ENCODE measurements around the gene MAN2B1. TPM values are rescaled to one million over a fixed set of nuclear protein-coding genes. Genes with fewer than 3 reads are reported as not detected.
"Not testable (repeated sequence)": the region's sequence is repeated elsewhere in the genome, so short reads cannot be mapped to it uniquely, and the experiment has no call there.

Gene MAN2B1
- total and polyA plus RNA-seq, 7 experiments from 2014 or later, result 40.6 to 215 (median 122) TPM

DNA sequence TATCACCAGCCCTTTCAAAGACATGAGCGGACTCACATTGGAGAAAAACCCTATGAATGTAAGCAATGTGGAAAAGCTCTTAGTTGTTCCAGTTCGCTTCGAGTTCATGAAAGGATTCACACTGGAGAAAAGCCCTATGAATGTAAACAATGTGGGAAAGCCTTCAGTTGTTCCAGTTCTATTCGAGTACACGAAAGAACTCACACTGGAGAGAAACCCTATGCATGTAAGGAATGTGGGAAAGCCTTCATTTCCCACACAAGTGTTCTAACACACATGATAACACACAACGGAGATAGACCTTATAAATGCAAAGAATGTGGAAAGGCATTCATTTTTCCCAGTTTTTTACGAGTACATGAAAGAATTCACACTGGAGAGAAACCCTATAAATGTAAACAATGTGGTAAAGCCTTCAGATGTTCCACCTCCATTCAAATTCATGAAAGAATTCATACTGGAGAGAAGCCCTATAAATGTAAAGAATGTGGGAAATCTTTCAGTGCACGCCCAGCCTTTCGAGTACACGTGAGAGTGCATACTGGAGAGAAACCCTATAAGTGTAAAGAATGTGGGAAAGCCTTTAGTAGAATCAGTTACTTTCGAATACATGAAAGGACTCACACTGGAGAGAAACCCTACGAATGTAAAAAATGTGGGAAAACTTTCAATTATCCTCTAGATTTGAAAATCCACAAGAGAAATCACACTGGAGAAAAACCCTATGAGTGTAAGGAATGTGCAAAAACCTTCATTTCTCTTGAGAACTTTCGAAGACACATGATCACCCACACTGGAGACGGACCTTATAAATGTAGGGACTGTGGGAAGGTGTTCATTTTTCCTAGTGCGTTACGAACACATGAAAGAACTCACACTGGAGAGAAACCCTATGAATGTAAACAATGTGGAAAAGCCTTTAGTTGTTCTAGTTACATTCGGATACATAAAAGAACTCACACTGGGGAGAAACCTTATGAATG is 38.2 kb downstream of the MAN2B1 start:
- Mint-ChIP-seq H3K4me3 (no peak overlapping the region), H3K27me3 (no peaks in the 10 kb centered on the region), H3K4me1 (peaks cover 0 to 5% (median 4%) of the 10 kb centered on the region in 7 donors), H3K9me3 (peaks cover 0 to 31% (median 8%) of the 10 kb centered on the region in 11 donors), H3K27ac (no peak overlapping the region), H3K36me3 (peaks cover 16 to 76% (median 37%) of the 10 kb centered on the region in 5 donors)
- Histone ChIP-seq H3K36me3 (ENCODE audit: control insufficient read depth in 2 of 3, insufficient read depth in 3 of 3, low read length in 3 of 3) (peaks cover 25 to 54% (median 32%) of the 10 kb centered on the region in 3 experiments), H3K27ac (ENCODE audit: low read depth, low read length) (no peak overlapping the region), H3K4me3 (ENCODE audit: low read length) (no peak overlapping the region), H3K4me1 (ENCODE audit: control insufficient read depth in 2 of 2, insufficient read depth in 2 of 2, low read length in 2 of 2) (no peaks in the 10 kb centered on the region), H3K9me3 (ENCODE audit: control insufficient read depth in 2 of 3, low read length in 3 of 3) (peaks cover 0 to 24% (median 9%) of the 10 kb centered on the region in 3 experiments), H3K27me3 (ENCODE audit: control insufficient read depth in 2 of 2, insufficient read depth in 2 of 2, low read length in 2 of 2) (no peaks in the 10 kb centered on the region)
- DNase-seq, result no peak
- ChIA-PET POLR2A (no interaction called here), CTCF (interaction anchor here (1.7 kb wide), 1 partner anchor 12 kb away, joined by 6 read pairs; no protein-coding TSS in a partner anchor)
- ATAC-seq, result no peak
- intact Hi-C loops (cut with micrococcal nuclease), result no loop called here

DNA sequence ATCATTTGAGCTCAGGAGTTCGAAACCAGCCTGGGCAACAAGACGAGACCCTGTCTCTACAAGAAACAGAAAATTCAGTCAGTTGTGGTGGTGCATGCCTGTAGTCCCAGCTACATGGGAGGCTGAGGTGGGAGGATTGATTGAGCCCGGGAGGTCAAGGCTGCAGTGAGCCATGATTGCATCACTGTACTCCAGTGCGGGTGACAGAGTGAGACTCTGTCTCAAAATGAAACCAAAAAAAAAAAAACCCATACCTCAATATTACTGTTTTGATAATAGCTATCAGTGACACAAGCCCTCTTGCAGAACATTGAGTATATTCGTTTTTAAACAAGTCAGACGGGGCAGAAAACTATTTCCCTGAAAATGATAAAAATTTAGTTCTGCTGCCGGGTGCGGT is 39.6 kb downstream of the MAN2B1 start:
- Mint-ChIP-seq H3K27ac (peak overlapping the region in 1 of 9 donors; percentile 14), H3K4me3 (no peak overlapping the region), H3K36me3 (peaks cover 16 to 76% (median 34%) of the 10 kb centered on the region in 5 donors), H3K9me3 (peaks cover 0 to 33% (median 8%) of the 10 kb centered on the region in 11 donors), H3K27me3 (no peaks in the 10 kb centered on the region), H3K4me1 (peaks cover 0 to 8% (median 5%) of the 10 kb centered on the region in 7 donors)
- H3K4me1 ChIP-seq (ENCODE audit: control insufficient read depth in 2 of 2, insufficient read depth in 2 of 2, low read length in 2 of 2), result no peaks in the 10 kb centered on the region
- intact Hi-C loops (cut with micrococcal nuclease), result no loop called here
- ATAC-seq, result no peak
- DNase-seq, result no peak
- H3K9me3 ChIP-seq (ENCODE audit: control insufficient read depth in 2 of 3, low read length in 3 of 3), result peaks cover 0 to 24% (median 9%) of the 10 kb centered on the region in 3 experiments
- CTCF ChIA-PET, result interaction anchor here (1.7 kb wide), 1 partner anchor 13 kb away, joined by 6 read pairs; no protein-coding TSS in a partner anchor
- H3K27ac ChIP-seq (ENCODE audit: low read depth, low read length), result no peak overlapping the region
- H3K36me3 ChIP-seq (ENCODE audit: control insufficient read depth in 2 of 3, insufficient read depth in 3 of 3, low read length in 3 of 3), result peaks cover 25 to 54% (median 32%) of the 10 kb centered on the region in 3 experiments
- H3K27me3 ChIP-seq (ENCODE audit: control insufficient read depth in 2 of 2, insufficient read depth in 2 of 2, low read length in 2 of 2), result no peaks in the 10 kb centered on the region
- no peak overlapping the region for H3K4me3 ChIP-seq (ENCODE audit: low read length)
- POLR2A ChIA-PET, result interaction anchor here (1.4 kb wide), 1 partner anchor 14 kb away, joined by 4 read pairs; no protein-coding TSS in a partner anchor

DNA sequence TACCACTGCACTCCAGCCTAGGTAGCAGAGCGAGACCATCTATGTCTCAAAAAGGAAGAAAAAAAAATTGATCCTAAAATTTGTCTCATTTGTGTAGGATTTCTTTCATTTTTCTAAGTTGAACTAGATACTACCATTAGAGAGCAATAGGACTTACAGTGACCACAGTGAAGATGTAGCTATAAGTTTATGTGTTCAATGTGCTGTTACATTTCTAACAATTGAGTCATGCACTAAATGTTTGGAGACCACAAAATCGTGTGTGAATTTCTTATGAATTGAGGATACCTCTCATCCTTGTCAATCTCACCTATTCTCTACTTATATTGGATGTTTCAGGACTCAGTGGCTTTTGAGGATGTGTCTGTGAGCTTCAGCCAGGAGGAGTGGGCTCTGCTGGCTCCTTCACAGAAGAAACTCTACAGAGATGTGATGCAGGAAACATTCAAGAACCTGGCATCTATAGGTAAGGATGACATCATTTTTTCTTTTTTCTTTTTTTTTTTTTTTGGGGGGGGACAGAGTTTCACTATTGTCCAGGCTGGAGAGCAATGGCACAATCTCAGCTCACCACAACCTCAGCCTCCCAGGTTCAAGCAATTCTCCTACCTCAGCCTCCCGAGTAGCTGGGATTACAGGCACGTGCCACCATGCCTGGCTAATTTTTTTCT is 43.0 kb downstream of the MAN2B1 start:
- Mint-ChIP-seq H3K4me3 (no peak overlapping the region), H3K9me3 (peaks cover 0 to 18% (median 7%) of the 10 kb centered on the region in 11 donors), H3K27me3 (no peaks in the 10 kb centered on the region), H3K36me3 (peaks cover 8 to 65% (median 19%) of the 10 kb centered on the region in 5 donors), H3K27ac (peak overlapping the region in 1 of 9 donors; percentile 30), H3K4me1 (peaks cover 5 to 25% (median 14%) of the 10 kb centered on the region in 7 donors)
- ATAC-seq, result no peak
- H3K36me3 ChIP-seq (ENCODE audit: control insufficient read depth in 2 of 3, insufficient read depth in 3 of 3, low read length in 3 of 3), result peaks cover 21 to 41% (median 24%) of the 10 kb centered on the region in 3 experiments
- H3K4me3 ChIP-seq (ENCODE audit: low read length), result no peak overlapping the region
- H3K27ac ChIP-seq (ENCODE audit: low read depth, low read length), result no peak overlapping the region
- H3K4me1 ChIP-seq (ENCODE audit: control insufficient read depth in 2 of 2, insufficient read depth in 2 of 2, low read length in 2 of 2), result peaks cover 3 to 6% of the 10 kb centered on the region in 2 donors
- no peak for DNase-seq
- intact Hi-C loops (cut with micrococcal nuclease), result no loop called here
- H3K27me3 ChIP-seq (ENCODE audit: control insufficient read depth in 2 of 2, insufficient read depth in 2 of 2, low read length in 2 of 2), result no peaks in the 10 kb centered on the region
- ChIA-PET POLR2A (interaction anchor here (0.5 to 1.4 kb wide), 4 partner anchors 9 to 45 kb away, joined by 3 to 4 read pairs (median 3); a partner anchor contains a TSS), CTCF (interaction anchor here (0.7 to 1.1 kb wide), 3 partner anchors 10 to 46 kb away, joined by 3 to 6 read pairs (median 3); a partner anchor contains a TSS)
- peaks cover 0 to 18% (median 9%) of the 10 kb centered on the region in 3 experiments for H3K9me3 ChIP-seq (ENCODE audit: control insufficient read depth in 2 of 3, low read length in 3 of 3)

DNA sequence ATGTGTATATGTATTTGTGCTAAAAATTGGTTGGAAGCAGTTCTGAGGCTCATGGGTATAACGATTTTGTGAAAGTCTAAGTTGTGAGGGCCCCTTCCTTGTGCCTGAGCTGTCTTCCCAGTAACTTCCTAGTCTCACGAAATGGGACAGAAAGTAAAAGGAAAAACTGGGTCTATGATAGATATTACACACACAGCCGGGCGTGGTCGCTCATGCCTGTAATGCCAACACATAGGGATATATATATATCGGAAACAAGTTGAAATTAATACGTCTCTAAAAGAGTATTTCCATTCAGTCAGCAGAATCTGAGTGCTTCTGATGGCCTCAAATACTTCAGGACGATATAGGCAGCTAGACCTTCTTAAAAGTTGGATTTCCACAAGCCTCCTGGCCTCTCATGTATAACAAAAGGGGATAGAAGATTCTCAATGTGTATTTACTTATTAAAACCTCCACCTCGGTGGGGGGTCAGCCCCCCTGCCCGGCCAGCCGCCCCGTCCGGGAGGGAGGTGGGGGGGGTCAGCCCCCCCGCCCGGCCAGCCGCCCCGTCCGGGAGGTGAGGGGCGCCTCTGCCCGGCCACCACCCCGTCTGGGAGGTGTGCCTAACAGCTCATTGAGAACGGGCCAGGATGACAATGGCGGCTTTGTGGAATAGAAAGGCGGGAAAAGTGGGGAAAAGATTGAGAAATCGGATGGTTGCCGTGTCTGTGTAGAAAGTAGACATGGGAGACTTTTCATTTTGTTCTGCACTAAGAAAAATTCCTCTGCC is 45.1 kb downstream of the MAN2B1 start:
- H3K9me3 ChIP-seq (ENCODE audit: control insufficient read depth in 2 of 3, low read length in 3 of 3); H3K4me3 Mint-ChIP-seq; H3K27me3 Mint-ChIP-seq; POLR2A ChIA-PET; H3K4me3 ChIP-seq (ENCODE audit: low read length); DNase-seq; intact Hi-C loops (cut with micrococcal nuclease); CTCF ChIA-PET; ATAC-seq; H3K27ac ChIP-seq (ENCODE audit: low read depth, low read length); H3K9me3 Mint-ChIP-seq; H3K27me3 ChIP-seq (ENCODE audit: control insufficient read depth in 2 of 2, insufficient read depth in 2 of 2, low read length in 2 of 2); H3K4me1 ChIP-seq (ENCODE audit: control insufficient read depth in 2 of 2, insufficient read depth in 2 of 2, low read length in 2 of 2): not testable (repeated sequence)
- peaks cover 0 to 57% (median 7%) of the 10 kb centered on the region in 5 donors for H3K36me3 Mint-ChIP-seq
- H3K36me3 ChIP-seq (ENCODE audit: control insufficient read depth in 2 of 3, insufficient read depth in 3 of 3, low read length in 3 of 3), result peaks cover 3 to 21% (median 8%) of the 10 kb centered on the region in 3 experiments
- H3K4me1 Mint-ChIP-seq, result peaks cover 6 to 39% (median 19%) of the 10 kb centered on the region in 7 donors
- H3K27ac Mint-ChIP-seq, result peak overlapping the region in 1 of 9 donors; percentile 59

DNA sequence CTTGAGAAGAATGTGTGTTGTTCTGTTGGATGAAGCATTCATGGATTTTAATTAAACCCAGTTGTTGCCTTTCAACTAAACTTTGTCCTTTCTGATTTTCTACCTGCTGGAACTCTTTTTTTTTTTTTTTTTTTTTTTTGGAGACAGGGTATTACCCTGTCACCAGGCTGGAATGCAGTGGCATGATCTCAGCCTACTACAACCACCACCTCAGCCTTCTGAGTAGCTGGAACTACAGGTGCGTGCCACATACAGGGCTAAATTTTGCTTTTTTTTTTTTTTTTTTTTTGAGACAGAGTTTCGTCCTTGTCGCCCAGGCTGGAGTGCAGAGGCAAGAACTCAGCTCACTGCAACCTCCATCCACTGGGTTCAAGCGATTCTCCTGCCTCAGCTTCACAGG is 48.9 kb downstream of the MAN2B1 start:
- Mint-ChIP-seq H3K36me3 (peaks cover 3 to 58% (median 6%) of the 10 kb centered on the region in 5 donors), H3K27ac (peak overlapping the region in 1 of 9 donors; percentile 42), H3K4me3 (no peak overlapping the region), H3K4me1 (peaks cover 23 to 65% (median 34%) of the 10 kb centered on the region in 7 donors), H3K27me3 (no peaks in the 10 kb centered on the region), H3K9me3 (peaks cover 0 to 5% (median 0%) of the 10 kb centered on the region in 11 donors)
- no peaks in the 10 kb centered on the region for H3K9me3 ChIP-seq (ENCODE audit: control insufficient read depth in 2 of 3, low read length in 3 of 3)
- H3K4me3 ChIP-seq (ENCODE audit: low read length), result no peak overlapping the region
- POLR2A ChIA-PET, result no interaction called here
- H3K36me3 ChIP-seq (ENCODE audit: control insufficient read depth in 2 of 3, insufficient read depth in 3 of 3, low read length in 3 of 3), result peaks cover 0 to 3% (median 0%) of the 10 kb centered on the region in 3 experiments
- DNase-seq (no peak), ATAC-seq (no peak)
- H3K27ac ChIP-seq (ENCODE audit: low read depth, low read length), result no peak overlapping the region
- CTCF ChIA-PET, result interaction anchor here (0.7 kb wide), 1 partner anchor 476 kb away, joined by 3 read pairs; no protein-coding TSS in a partner anchor
- H3K27me3 ChIP-seq (ENCODE audit: control insufficient read depth in 2 of 2, insufficient read depth in 2 of 2, low read length in 2 of 2), result no peaks in the 10 kb centered on the region
- H3K4me1 ChIP-seq (ENCODE audit: control insufficient read depth in 2 of 2, insufficient read depth in 2 of 2, low read length in 2 of 2), result peaks cover 26 to 36% of the 10 kb centered on the region in 2 donors
- intact Hi-C loops (cut with micrococcal nuclease), result loop anchor here in 1 of 2 donors (10.0 kb wide), 1 partner anchor 537 kb away; the partner anchor contains the start of genes IER2 and STX10
